GM19328 (cell line): Measurements from ENCODE around the gene LPIN1.
A peak's percentile ranks its signal among the peaks of the same experiment; 100 is the strongest.

Experiments used
- ATAC-seq: cut with Tn5 transposase; IDR thresholded peaks from one replicate; pipeline ENCODE4 v1.9.1; 2021; ENCODE audit warnings: mild to moderate bottlenecking, moderate library complexity; ENCODE audit not compliant: unreplicated experiment

LPIN1 gene

GRCh38 chr2:11743366-11743765, 3.1 kb upstream of the LPIN1 start:
- no peak for ATAC-seq

GRCh38 chr2:11743846-11744553, 2.4 kb upstream of the LPIN1 start:
- ATAC-seq, result peak; percentile 40

GRCh38 chr2:11744631-11745394, 1.6 kb upstream of the LPIN1 start:
- no peak for ATAC-seq

GRCh38 chr2:11745613-11746375, 638 bp upstream of the LPIN1 start:
- ATAC-seq, result no peak

- ATAC-seq, result peak; percentile 15
Measured at GRCh38 chr2:11746807-11747459, 501 bp downstream of the LPIN1 start.

- ATAC-seq, result no peak
Measured at GRCh38 chr2:11748018-11748860, 1.8 kb downstream of the LPIN1 start.

- no peak for ATAC-seq
Measured at GRCh38 chr2:11748861-11749645, 2.6 kb downstream of the LPIN1 start.

GRCh38 chr2:11749646-11750349, 3.4 kb downstream of the LPIN1 start:
- ATAC-seq, result no peak

- peak; percentile 28 for ATAC-seq
Measured at GRCh38 chr2:11750422-11750821, 4.0 kb downstream of the LPIN1 start.

- no peak for ATAC-seq
Measured at GRCh38 chr2:11750917-11751316, 4.5 kb downstream of the LPIN1 start.

- ATAC-seq, result no peak
Measured at GRCh38 chr2:11752906-11753305, 6.5 kb downstream of the LPIN1 start.

GRCh38 chr2:11753452-11753885, 7.0 kb downstream of the LPIN1 start:
- ATAC-seq, result peak; percentile 73

- peak; percentile 33 for ATAC-seq
Measured at GRCh38 chr2:11753886-11754699, 7.7 kb downstream of the LPIN1 start.

GRCh38 chr2:11754700-11755015, 8.2 kb downstream of the LPIN1 start:
- ATAC-seq, result no peak

- ATAC-seq, result no peak
Measured at GRCh38 chr2:11757101-11757500, 10.7 kb downstream of the LPIN1 start.

GRCh38 chr2:11758187-11758586, 11.8 kb downstream of the LPIN1 start:
- no peak for ATAC-seq

- ATAC-seq, result no peak
Measured at GRCh38 chr2:11758647-11759046, 12.2 kb downstream of the LPIN1 start.
